GM18502 (cell line): ENCODE measurements around the gene HDAC9.

Experiments
- ATAC-seq: cut with Tn5 transposase; IDR thresholded peaks from one replicate; pipeline ENCODE4 v1.9.1; 2021; ENCODE audit warnings: mild to moderate bottlenecking; ENCODE audit not compliant: unreplicated experiment, poor library complexity

Gene HDAC9

DNA sequence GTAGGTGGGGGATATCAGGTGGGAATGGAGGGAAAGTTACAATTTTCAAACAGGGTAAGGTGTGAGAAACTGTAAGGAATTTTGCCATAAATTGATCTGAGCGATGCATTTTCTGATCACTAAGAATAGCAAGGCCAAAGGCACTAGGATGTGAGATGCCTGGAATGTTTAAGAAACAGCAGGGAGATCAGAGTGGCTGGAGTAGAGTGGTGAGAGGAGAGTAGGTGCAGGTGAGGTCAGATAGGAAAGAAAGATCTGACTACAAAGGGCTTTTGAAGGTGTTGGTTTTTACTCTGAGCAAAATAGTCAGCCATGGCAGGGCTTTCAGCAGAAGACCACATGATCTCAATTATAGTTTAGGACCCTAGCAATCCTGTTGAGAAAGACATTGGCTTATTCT, 55.0 kb downstream of the HDAC9 start:
- no peak for ATAC-seq

DNA sequence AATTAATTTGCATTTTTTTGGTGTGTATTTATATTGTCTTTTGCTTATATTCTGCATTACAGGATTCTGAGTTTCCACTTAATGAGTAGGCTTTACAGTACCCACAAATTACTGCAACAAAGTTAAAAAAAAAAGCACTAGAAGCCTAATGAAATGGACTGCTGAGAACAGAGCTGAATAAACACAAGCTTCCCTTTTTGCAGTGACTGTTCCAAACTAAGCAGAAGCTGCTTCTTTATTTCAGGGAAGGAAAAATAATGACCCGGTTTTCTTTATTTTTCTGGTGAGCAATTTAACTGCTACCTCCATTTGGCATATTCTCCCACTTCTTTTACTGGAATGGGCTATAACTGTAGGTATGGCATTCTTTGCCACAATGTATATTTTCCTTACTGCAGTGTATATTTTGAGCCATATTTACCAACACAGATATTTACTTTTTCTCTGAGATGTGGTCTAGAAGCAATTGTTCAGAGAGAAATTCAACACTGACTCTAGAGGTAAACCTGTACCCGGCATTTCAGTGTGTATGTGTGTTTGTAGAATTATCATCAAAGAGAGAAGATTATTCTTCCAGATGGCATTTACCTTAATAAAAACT, 56.9 kb downstream of the HDAC9 start:
- no peak for ATAC-seq

DNA sequence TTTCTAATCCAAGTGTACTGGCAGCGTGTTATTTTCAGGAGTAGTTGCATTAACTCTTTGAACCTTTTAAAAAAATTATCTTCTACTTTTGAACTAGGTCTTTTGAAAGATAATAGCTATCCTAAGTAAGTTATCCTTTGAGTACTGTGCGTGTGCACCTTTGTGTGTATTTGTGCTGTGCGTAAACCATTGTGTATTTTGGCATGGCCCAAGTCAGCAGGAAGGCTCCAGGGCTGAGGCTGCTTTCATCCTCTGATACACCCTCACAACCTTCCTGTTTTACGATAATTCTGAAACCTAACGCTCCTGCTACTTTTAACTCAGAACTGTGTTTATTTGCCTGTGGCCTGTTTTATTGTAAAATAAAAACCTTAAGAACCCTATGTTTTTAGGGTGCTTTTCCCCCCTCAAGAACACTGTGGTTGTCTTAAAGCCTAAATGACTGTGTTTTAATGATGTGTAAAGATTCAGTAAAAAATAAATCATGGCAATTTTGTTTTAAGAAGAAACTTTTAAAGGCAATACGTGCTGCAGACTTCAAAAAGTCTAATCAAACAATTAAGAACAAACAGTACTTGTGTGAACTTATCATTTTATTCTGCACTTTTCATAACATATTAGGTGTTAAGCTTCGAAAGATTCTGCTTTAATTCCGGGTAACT, 57.5 kb downstream of the HDAC9 start:
- no peak for ATAC-seq

DNA sequence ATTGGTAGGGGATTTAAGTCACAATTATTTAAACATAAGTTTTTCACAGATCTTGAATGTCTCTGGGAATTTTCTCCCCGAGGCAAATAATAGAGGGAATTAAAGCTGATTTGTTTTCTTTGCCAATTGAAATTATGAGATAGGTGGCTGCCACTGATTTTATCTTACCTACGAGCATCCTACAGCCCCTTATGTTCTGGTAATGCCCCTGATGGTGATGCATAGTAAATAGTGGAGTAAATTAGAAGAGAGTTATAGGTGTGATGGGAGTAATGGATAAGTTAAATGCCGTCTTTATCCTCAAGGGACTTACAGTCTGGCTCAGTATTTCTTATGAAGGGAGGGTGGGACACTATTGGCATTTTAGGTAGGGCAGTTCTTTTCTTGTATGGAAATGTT, 58.1 kb downstream of the HDAC9 start:
- ATAC-seq, result no peak

DNA sequence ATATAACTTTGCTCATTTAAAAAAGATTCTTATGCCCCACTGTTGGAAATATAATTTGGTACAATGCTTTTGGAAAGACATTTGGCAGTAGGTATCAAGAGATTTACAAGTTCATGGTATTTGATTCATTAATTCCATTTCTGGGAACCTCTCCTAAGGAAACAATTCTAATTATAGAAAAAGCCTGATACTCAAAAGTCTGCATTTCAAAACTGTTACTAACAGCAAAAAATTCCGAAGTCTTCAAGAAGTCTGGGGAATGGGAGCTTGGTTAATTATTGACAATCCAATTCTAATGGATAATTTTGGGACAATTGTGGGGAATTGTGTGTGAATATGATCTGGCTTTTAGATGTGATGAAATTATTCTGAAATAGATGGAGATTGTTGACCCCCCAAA, 59.6 kb downstream of the HDAC9 start:
- ATAC-seq, result no peak

DNA sequence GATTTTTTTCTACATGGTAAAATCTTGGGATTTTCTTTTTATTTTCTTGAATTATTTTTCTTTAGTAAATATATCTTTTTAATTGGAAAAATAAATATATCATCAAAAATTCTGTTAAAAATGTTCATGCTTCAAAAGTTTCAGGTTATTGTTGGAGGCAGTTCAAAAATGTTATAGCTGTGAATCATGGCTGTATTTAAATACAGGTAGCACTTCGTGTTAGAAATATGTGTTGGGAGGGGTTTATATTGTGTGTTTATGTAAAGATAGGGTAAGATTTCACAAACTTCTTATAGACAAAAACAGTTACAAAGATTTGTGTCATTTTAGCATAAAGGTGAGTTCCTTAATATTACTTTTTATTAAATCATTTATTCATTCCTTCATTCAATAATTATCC, 60.4 kb downstream of the HDAC9 start:
- ATAC-seq, result no peak

DNA sequence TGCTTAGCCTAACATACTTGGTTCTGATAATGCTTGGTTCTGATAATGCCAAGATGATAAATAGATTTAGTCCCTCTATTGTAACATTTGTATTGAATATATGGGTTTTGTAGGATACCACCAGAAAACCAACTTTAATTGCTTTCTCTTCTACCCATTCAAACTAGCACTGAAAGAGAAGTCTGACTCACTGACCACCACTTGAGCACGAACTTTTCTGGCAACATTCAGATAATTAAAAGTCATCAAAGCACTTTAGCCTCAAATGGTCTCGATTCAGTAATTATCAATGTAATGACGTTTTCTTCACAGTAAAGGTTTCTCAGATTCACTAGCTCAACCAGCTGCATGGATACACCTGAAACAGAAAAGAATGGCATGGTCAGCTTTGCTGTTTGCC, 63.0 kb downstream of the HDAC9 start:
- ATAC-seq, result no peak

DNA sequence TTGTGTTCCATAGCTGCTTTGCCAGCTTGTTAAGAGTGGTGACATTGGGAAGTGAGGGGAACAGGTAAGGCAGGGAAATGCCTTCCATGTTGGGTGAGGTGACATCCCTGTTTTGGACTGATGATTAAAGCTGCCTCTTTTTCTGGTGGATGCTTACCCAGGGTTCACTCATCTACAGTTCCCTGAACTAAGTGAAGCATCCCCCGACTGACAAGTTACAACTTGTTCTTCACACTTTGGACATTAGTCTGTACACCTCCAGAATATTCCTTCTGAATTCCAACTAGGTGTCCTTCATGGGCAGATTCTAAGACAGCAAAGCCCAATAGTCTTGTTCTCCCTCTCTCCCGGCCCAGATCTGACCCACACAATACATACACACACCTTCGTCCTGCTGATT, 63.4 kb downstream of the HDAC9 start:
- no peak for ATAC-seq

DNA sequence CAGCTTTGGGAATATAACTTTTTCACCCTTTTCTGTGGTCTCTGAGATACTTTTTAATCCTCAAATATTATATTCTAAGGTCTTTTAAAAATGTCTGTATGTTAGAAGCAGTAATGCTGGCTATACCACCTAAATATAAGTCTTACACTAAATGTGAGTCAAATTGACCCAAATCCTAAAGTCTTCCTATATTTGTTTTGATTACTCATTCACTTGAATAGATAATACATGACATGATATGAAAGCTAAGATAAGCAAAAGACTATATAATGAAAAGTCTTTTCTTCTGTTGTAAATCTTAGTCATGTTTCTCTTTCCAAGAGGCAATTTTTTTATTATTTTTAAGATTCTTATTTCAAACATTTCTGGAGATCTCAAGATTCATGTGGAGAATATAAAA, 64.2 kb downstream of the HDAC9 start:
- ATAC-seq, result no peak

DNA sequence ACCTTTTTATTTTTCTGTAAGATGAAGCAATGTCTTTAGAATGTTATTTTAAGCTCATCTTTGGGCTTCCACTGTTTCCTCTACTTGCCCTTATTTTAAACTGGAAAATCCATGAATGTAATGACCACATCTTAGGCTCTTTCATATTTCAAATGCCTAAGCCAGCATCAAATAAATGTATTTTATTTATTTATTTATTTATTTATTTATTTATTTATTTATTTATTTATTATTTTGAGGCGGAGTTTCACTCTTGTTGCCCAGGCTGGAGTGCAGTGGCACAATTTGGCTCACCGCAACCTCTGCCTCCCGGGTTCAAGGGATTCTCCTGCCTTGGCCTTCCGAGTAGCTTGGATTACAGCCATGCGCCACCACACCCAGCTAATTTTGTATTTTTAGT, 69.2 kb downstream of the HDAC9 start:
- no peak for ATAC-seq

DNA sequence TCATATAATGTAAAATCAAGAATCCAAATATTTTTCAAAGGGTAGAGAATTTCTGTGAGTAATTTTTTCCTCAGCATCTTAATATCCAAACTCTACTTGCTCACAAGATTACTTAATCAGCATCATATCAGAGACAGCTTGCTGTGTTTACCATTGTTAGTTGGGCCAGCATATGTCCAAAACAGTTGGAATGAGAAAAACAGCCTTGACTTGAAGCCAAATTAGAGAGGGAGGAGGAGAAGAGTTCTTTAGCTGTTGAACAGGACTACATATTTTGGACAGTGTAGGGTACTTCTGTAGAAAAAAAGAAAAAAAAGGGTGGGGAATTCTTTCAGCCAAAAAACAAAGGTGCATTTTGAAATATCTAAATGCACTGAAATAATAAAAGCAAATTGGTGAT, 69.8 kb downstream of the HDAC9 start:
- ATAC-seq, result no peak

DNA sequence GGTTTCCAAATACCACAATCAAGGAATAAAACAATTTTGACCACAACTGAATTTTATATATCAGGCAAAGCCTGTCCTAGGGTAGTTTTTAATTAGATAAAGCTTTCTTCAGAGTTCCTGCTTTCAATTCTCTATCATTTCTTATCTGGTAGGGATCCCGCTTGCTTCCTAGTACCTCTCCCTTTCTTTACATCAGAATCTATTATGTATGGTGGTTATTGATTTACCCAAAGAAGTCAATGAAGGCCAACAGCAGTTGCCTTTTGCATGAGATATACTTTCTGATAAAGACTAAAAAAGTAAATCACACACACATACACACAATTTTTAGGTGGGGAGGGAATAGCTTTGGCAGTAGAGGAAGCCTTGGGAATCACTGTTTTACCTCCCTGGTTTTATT, 70.7 kb downstream of the HDAC9 start:
- no peak for ATAC-seq

DNA sequence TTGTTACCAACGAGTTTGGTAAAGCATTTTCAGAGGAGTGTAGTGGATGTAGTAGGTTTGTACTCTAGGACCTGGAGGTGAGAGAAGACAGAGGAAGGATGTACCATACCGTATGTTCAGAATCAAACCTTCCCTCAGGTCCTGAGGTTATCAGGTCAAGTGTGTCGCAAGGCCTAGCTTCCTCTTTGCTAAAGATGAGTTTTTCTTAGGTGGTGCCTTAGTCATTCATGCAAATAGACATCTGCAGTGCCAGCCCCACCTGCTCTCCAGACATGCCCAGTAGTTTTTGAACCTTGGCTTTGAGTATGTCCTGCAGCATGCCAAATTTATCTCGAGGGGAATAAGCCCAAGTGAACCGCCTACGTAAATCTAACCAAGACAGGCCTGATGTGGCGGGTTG, 71.3 kb downstream of the HDAC9 start:
- ATAC-seq, result peak; percentile 95

DNA sequence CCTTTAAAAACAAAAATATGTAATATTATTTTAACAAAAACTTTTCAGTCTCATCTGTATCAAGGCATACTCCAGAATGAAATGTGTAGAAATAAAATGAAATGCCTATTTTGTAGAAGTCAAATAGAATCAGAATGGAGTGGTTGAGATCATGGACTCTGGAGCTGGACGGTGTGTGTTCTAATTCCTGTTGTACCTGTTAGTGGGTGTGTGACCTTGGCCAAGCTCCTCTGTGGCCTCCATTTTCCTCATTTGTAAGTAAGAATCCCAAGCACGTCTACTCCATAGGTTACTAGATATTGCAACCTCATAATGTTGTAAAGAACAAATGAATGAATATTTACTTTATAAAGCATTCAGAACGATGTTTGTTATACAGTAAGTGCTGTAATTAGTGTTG, 74.9 kb downstream of the HDAC9 start:
- no peak for ATAC-seq

DNA sequence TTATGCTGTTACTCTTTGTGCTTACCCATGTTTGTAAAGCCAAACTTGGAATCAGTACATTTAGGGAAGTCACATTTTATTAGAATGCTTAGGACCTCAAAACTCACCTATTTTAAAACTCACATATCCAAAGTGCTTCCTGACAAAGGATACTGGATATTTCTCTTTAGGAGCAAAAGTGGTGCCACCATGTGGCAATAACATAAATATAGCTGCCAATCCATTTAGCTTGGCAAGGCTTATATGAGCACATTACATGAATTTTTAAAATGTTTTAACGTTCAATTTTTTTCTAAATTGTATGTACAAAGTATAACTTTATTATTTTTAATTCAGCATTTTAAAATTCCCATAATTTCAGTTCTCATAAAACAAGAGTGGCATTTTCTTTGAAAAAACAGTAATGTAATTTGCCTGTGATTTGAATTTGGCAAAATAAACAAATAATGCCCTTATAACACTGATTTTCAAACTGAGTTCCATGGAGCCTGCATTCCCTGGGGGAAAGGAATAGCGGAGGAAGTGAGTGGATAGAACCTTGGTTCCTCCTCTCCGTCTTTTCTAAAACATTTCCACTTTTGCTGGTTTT, 75.4 kb downstream of the HDAC9 start:
- ATAC-seq, result no peak

DNA sequence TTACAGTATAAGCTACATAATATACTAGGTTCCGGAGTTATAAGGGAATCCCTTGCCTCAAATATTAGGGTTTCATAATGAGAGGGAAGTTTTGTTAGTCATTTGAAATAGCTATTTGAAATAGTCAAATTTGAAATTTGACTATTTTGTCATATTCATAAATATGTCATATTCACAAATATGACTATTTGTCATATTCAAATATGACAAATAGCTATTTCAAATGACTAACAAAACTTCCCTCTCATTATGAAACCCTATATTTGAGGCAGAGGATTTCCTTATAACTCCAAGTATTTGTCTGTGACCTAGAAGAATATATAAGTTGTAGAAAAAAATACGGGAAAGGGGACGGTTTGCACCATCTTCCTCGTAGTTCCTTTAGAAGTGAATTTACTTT, 76.6 kb downstream of the HDAC9 start:
- no peak for ATAC-seq

DNA sequence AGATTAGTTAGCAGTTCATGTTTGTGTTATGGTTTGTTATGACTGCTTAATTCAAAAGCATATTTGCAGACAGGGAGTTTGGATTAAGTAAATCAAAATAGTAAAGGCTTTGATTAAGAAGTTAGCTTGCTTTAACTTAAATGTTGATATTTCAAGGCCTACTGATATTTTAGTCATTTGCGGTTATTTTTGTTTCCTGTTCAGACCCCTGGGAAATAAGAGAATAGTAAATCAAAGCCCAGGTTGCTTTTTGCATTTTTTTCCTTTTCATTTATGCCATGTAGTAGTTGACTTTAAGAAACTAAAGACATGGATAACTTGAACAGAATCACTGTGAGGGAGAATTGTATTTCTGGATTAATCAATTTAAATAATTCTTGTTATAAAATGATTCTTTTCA, 77.3 kb downstream of the HDAC9 start:
- no peak for ATAC-seq

DNA sequence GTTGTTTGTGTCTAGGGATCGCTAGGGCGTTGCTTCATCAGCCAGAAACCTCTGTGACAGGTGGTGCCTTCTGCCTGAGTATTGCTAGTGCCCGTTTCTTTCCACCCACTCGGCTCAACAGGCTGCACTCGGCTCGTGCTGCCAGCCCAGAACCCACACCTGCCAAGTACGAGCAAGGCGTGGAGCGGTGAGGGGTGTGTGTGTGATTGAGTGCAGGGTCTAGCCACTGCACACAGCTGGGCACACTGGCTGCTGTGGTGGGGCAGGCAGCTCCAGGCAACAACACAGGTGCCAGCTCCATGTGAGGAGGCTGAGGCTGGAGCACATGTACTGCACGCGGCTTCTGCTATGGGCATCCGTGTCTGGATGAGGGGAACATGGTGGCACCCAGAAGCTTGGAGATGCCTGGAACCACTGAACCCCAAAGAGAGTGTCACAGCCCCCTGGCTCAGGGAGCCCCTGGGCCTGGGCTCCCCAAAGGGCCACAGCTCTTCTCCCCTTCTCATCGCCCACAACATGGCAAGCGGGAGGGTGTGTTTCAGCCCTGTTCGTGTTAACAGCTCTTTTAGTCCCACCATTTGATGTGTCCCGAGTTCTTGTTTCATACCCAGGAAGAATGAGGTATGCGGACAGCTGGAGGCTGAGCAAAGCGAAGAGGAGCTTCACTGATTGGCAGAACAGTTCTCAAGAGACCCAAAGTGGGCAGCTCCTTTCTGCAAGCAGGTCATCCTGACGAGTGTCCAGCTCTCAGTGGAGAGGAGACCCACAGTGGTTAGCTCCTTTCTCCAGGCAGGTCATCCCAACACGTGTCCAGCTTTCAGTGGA, 78.1 kb downstream of the HDAC9 start:
- no peak for ATAC-seq

DNA sequence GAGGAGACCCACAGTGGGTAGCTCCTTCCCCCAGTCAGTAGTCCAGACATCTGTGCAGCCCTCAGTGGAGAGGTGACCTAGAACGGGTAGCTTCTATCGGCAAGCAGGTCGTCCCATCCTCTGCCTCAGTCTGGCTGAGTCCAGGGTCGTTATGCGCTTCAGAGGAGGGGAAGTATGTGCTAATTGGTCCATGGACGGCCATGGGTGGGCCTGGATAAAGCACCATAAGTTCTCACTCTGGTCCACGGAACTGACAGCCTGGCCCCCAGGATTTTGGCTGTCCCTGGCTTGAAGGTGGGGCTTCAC, 78.6 kb downstream of the HDAC9 start:
- ATAC-seq, result no peak

DNA sequence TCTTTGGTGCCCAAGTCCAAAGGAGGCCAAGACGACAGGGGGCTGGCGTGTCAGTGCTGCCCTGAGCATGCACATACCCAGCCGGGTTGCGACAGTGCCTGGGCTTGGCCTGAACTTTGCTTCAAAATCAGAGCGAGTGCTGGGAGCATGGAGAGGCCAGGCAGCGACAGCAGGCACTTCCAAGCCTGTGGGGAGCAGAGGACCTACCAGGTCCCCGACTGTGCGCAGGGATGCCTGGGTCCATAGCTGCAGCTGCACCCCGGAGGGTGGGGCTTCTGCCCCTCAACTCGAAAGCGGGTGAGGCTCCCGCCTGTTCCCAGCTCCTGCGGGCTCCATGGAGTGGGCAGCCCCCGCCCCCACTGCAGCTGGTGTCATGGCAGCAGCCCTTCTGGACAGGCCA, 79.1 kb downstream of the HDAC9 start:
- no peak for ATAC-seq
